ENCODE measurements around the gene UVRAG. TPM values are rescaled to one million over a fixed set of nuclear protein-coding genes. Genes with fewer than 3 reads are reported as not detected.

Gene UVRAG
- total RNA-seq, 4 donors from 2014 or later = 14.6 to 28.0 (median 20.7) TPM

DNA sequence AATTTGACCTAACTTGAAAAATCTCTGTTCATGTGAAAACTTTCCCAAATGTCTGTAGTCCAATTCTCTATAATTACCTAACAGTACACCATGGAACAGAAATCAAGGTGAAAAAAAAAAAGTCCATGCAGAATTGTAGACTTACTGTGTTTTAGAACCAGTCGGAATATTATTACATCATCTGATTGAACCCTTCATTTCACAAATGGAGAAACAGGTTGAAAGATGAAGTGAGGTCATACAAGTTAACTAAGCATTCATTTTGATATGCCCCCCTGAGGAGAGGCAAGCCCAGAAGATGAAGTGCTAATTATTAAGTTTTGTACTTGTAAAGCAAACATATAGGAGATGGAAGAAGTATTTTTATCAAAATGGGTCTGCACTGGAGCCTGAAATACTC, 211.9 kb downstream of the UVRAG start:
- no peak overlapping the region for H3K4me3 ChIP-seq (ENCODE audit: low read depth, poor library complexity, severe bottlenecking)
- 93 to 95% methylated on average over 1 of the region's 1 CpG for WGBS, 2 donors
- DNase-seq (ENCODE audit: low spot score in 2 of 2) = no peak
- intact Hi-C loops (cut with DNase I; ENCODE audit: low total_unique reads) = no loop called here
- no peak for TF ChIP-seq POLR2A (IDR thresholded peaks at IDR 0.05)
- TF ChIP-seq, protein P1, sequence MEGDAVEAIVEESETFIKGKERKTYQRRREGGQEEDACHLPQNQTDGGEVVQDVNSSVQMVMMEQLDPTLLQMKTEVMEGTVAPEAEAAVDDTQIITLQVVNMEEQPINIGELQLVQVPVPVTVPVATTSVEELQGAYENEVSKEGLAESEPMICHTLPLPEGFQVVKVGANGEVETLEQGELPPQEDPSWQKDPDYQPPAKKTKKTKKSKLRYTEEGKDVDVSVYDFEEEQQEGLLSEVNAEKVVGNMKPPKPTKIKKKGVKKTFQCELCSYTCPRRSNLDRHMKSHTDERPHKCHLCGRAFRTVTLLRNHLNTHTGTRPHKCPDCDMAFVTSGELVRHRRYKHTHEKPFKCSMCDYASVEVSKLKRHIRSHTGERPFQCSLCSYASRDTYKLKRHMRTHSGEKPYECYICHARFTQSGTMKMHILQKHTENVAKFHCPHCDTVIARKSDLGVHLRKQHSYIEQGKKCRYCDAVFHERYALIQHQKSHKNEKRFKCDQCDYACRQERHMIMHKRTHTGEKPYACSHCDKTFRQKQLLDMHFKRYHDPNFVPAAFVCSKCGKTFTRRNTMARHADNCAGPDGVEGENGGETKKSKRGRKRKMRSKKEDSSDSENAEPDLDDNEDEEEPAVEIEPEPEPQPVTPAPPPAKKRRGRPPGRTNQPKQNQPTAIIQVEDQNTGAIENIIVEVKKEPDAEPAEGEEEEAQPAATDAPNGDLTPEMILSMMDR (IDR thresholded peaks at IDR 0.05) = no peak

DNA sequence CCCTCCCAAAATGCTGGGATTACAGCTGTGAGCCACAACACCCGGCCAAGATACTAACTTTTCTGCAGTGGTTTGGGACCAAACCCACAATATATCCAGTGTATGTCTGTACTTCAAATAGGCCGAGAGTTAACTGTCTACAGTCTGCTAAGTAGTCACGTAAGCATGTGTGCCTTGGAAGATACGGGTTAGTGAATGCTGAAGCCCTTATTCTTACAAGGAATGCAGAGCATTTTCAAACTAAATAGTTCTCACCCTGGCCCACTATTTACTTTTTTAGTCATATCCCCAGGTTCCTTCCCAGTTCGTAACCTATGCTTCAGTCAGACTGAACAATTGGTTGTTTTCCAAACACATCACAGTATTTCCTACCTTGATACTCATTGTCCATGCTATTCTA, 215.3 kb downstream of the UVRAG start:
- intact Hi-C loops (cut with DNase I; ENCODE audit: low total_unique reads) = no loop called here
- no peak overlapping the region for H3K4me3 ChIP-seq (ENCODE audit: low read depth, poor library complexity, severe bottlenecking)
- 83 to 91% methylated on average over 5 of the region's 5 CpGs for WGBS, 2 donors
- TF ChIP-seq POLR2A (IDR thresholded peaks at IDR 0.05) = no peak
- TF ChIP-seq, protein P1 (IDR thresholded peaks at IDR 0.05) = no peak
- DNase-seq (ENCODE audit: low spot score in 2 of 2) = no peak

DNA sequence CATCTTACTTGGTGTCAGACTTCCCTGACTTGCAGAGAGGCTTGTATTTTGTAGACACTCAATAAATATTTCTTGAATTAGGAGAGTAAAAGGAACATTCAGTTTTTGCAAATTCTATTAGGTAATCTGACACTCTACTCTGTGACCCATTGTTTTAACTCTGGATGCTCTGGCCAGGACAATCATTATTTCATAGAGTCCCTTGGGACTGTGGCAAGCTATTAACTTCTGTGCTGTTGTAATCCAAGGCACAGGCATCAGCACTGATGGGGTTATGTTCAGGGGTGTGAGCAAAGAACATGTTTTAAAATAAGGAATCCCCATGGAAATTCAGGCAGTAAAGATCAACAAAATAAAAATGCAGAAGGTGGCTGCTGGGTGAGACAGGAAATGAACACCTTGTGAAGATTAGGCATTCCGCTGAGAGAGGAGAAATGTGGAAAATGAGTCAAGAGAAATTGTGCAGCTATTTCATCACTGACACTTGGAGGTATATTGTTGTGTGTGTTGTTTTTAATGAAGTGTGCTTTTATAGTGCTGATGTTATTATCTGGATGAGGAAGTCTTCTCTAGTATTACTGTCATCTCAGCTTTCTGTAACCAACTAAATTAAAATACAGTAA, 216.1 kb downstream of the UVRAG start:
- no peak for DNase-seq (ENCODE audit: low spot score in 2 of 2)
- intact Hi-C loops (cut with DNase I; ENCODE audit: low total_unique reads) = no loop called here
- WGBS, 2 donors = 88 to 94% methylated on average over 1 of the region's 1 CpG
- no peak for TF ChIP-seq POLR2A (IDR thresholded peaks at IDR 0.05)
- TF ChIP-seq, protein P1 (IDR thresholded peaks at IDR 0.05) = no peak
- H3K4me3 ChIP-seq (ENCODE audit: low read depth, poor library complexity, severe bottlenecking) = no peak overlapping the region

DNA sequence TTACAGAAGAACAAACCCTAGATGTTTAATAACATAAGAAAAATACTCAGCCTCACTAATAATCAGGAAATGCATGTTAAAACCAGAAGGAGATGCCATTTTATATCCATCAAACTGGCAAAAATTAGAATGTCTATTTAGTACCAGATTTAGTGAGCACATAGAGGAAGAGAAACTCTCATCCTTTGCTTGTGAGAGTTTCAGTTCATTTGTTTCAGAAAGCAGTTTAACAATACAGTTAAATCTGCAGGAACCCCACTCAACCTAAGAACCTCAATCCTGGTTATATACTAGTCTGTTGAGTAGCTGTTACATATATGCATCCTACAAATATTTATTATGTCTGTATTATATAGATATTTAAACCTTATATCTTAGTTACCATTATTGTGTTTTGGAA, 218.7 kb downstream of the UVRAG start:
- intact Hi-C loops (cut with DNase I; ENCODE audit: low total_unique reads) = no loop called here
- TF ChIP-seq, protein P1 (IDR thresholded peaks at IDR 0.05) = no peak
- no peak for TF ChIP-seq POLR2A (IDR thresholded peaks at IDR 0.05)
- no peak for DNase-seq (ENCODE audit: low spot score in 2 of 2)
- H3K4me3 ChIP-seq (ENCODE audit: low read depth, poor library complexity, severe bottlenecking) = no peak overlapping the region

DNA sequence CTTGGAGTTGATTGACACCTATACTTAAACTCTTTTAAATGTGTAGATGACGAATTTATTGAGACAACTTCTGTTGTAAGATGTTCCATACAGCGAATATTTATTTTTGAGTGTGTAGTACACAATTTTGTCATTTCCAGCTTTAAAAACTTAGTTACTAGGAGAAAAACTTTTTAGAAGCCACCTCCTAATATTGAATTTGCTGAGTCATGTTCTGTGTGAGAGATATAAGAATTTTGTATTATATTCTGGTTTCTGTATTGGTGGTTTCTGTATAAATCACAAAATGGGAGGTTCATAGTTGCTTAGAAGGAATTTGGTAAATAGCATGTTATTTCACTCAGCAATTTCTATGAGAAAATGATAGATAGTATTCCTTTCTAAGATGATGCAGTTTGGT, 220.0 kb downstream of the UVRAG start:
- 94 to 98% methylated on average over 2 of the region's 2 CpGs for WGBS, 2 donors
- TF ChIP-seq, protein P1 (IDR thresholded peaks at IDR 0.05) = no peak
- no peak for TF ChIP-seq POLR2A (IDR thresholded peaks at IDR 0.05)
- no peak overlapping the region for H3K4me3 ChIP-seq (ENCODE audit: low read depth, poor library complexity, severe bottlenecking)
- intact Hi-C loops (cut with DNase I; ENCODE audit: low total_unique reads) = no loop called here
- no peak for DNase-seq (ENCODE audit: low spot score in 2 of 2)

DNA sequence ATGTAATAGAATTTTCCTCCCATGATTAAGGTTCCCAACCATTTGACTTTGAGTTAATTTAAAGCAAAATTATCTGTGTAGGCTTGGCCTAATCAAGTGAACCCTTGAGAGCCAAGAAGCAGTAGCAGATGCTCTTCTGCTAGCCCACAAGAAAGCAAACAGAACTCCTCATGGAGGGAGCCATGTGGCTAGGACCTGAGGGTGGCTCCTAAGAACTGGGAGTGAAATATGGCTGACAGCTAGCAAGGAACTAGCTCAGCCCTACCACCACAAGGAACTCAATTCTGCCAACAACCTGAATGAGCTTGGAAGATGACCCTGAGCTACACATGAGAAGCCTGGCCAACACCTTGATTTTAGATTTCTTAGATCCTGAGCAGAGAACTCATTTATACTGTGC, 223.6 kb downstream of the UVRAG start:
- TF ChIP-seq POLR2A (IDR thresholded peaks at IDR 0.05) = no peak
- TF ChIP-seq, protein P1 (IDR thresholded peaks at IDR 0.05) = no peak
- no peak overlapping the region for H3K4me3 ChIP-seq (ENCODE audit: low read depth, poor library complexity, severe bottlenecking)
- DNase-seq (ENCODE audit: low spot score in 2 of 2) = no peak
- intact Hi-C loops (cut with DNase I; ENCODE audit: low total_unique reads) = no loop called here

All from lower leg skin (tissue), 4 donors.